Ectodermal cell (in vitro differentiated cells): ENCODE results near the gene ZNF559.

Source experiments
- H3K27ac ChIP-seq: 2 replicates; pipeline ENCODE4 v1.7.0; 2013; ENCODE audit warnings: mild to moderate bottlenecking, low read depth, low read length; ENCODE audit not compliant: insufficient read depth, poor library complexity, severe bottlenecking
- H3K27me3 ChIP-seq: 2 replicates; pipeline ENCODE4 v1.7.0; 2013; ENCODE audit warnings: mild to moderate bottlenecking, low read length; ENCODE audit not compliant: insufficient read depth, control insufficient read depth, poor library complexity, severe bottlenecking
- H3K36me3 ChIP-seq: one replicate; pipeline ENCODE4 v1.7.0; 2013; ENCODE audit warnings: low read length; ENCODE audit not compliant: control insufficient read depth, insufficient read depth
- H3K4me1 ChIP-seq: one replicate; pipeline ENCODE4 v1.7.0; 2013; ENCODE audit warnings: low read length; ENCODE audit not compliant: control insufficient read depth, insufficient read depth
- H3K4me3 ChIP-seq: 2 replicates; pipeline ENCODE4 v1.7.0; 2013; ENCODE audit warnings: low read depth, low read length, control low read depth; ENCODE audit not compliant: insufficient read depth
- H3K9me3 ChIP-seq: 2 replicates; pipeline ENCODE4 v1.7.0; 2013; ENCODE audit warnings: mild to moderate bottlenecking, low read length, moderate library complexity; ENCODE audit not compliant: control insufficient read depth
- WGBS, 2 experiments: methylation state at CpG; one replicate each; pipeline ENCODE4 v1.1.7; 2013; ENCODE audit warnings: missing lambda C conversion rate in 2 of 2; 5-methylcytosine and 5-hydroxymethylcytosine counted together

Gene ZNF559

GRCh38 chr19:9352505-9352904, 28.5 kb downstream of the ZNF559 start:
- WGBS, 2 experiments, result 100% methylated on average over 1 of the region's 2 CpGs
- no peaks in the 10 kb centered on the region for H3K27me3 ChIP-seq
- H3K9me3 ChIP-seq, result peaks cover 13% of the 10 kb centered on the region
- no peaks in the 10 kb centered on the region for H3K4me1 ChIP-seq
- no peak overlapping the region for H3K4me3 ChIP-seq
- no peak overlapping the region for H3K27ac ChIP-seq
- H3K36me3 ChIP-seq, result peaks cover 3% of the 10 kb centered on the region

DNA sequence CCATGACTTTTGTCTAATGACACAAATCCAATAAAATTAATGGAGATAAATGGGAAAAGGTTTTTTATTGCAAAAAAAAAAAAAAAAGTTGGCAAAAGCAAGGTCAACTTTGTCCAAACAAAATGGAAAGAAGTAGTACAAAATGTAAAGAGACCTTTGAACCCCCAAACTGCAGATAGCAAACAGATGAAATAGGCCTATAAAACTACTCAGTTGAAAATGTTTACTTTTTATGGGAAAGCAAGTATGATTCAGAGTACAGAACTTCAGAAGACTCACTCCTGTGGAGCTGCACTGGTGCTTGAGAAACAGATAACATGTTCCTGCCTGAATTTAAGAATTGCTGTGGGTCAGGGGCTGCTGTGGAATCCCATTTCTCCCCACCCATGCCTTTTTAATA, 29.0 kb downstream of the ZNF559 start:
- H3K27ac ChIP-seq, result no peak overlapping the region
- no peaks in the 10 kb centered on the region for H3K27me3 ChIP-seq
- H3K9me3 ChIP-seq, result peaks cover 13% of the 10 kb centered on the region
- peaks cover 3% of the 10 kb centered on the region for H3K36me3 ChIP-seq
- no peak overlapping the region for H3K4me3 ChIP-seq
- no peaks in the 10 kb centered on the region for H3K4me1 ChIP-seq

DNA sequence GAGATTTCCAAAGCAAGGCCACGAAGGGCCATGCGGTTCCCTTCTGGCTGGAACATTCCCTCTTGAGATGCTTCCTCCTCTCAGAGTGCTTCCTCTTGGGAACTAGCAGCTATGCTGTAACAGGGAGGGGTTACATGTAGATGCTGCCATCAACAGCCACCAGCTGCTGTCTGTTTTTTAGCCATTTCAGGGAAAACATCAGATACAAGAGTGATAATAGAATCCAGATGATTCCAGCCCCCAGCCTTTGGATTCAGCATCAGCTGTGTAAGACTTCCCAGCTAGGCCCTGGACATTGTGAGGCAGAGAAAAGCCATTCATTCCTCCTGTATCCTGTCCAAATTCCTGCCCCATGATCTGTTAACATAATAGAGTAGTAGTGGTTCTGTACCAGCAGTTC, 30.7 kb downstream of the ZNF559 start:
- WGBS, 2 experiments, result 92 to 98% methylated on average over 2 of the region's 2 CpGs
- Histone ChIP-seq H3K9me3 (peaks cover 7% of the 10 kb centered on the region), H3K27me3 (no peaks in the 10 kb centered on the region), H3K27ac (no peak overlapping the region), H3K4me1 (no peaks in the 10 kb centered on the region), H3K4me3 (no peak overlapping the region), H3K36me3 (peaks cover 3% of the 10 kb centered on the region)

DNA sequence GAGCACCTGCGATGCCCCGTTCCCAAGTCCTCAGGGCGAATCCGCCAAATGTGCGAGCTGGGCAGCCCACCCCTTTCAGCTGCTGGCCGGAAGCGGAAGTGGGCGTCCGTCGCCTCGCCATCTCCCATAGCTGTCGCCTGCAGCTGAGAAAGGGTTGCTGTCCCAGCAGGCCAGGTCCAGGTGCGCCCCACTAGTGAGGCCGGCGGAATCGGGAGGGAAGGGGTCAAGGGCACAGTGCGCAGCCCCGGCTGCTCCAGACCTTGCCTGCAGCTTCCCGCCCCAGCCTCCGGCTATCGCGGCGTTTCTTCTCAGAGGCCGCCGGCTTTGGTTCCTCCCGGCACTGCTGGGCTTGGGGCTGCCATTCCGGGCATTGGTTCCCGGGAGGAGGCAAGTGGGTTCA, 38.9 kb downstream of the ZNF559 start, which contains the start of gene ZNF177:
ZNF177 (plus strand) TSS at position 109 of the 400 bp plus-strand sequence. CDS start 15,299 bp downstream, outside the sequence.
- Histone ChIP-seq H3K9me3 (peaks cover 7% of the 10 kb centered on the region), H3K4me3 (no peak within 1 kb of the TSS), H3K27me3 (no peaks in the 10 kb centered on the region), H3K36me3 (no peaks in the 10 kb centered on the region), H3K27ac (no peak within 1 kb of the TSS), H3K4me1 (no peaks in the 10 kb centered on the region)
- 94 to 96% methylated on average over 28 of the region's 28 CpGs for WGBS, 2 experiments

DNA sequence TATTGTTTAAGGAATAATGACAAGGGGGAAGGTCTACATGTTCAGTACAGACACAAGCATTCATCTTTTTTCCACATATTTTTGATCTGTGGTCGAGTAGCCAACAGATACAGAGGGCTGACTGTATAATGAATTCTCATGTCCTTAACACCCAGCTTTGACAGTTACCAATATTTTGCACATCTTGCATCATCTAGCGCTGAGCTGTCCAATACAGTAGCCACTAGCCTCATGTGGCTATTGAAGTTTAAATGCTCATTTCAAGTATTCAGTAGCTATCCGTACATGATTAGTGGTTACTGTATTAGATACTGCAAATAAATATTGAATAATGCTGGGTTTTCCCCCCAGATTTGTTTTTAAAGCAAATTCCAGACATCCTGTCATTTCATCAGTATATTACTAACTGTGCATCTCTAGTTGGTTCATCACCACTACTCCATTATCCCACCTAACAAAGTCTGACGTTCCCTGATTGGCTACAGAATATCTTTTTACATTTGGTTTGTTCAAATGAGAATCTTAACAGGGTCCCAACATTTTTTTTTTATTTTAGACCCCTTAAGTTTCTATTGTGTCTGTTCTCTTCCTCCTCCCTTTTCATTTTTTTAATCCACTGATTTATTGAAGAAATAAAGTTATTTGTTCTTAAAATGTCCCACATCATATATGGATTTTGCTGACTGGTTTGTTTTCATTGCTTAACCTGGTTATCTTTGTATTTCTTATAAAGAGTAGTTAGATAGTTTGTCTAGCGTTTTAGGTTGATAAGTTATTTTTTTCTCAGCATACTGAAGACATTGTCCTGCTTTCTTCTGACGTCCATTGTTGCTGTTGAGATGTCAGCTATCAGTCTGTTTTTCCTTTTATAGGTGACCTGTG, 47.0 kb downstream of the ZNF559 start:
- peaks cover 7% of the 10 kb centered on the region for H3K9me3 ChIP-seq
- H3K4me3 ChIP-seq, result no peak overlapping the region
- H3K36me3 ChIP-seq, result peaks cover 2% of the 10 kb centered on the region
- no peaks in the 10 kb centered on the region for H3K27me3 ChIP-seq
- no peak overlapping the region for H3K27ac ChIP-seq
- WGBS, 2 experiments, result 91 to 95% methylated on average over 5 to 6 of the region's 6 CpGs
- H3K4me1 ChIP-seq, result no peaks in the 10 kb centered on the region

- no peaks in the 10 kb centered on the region for H3K4me1 ChIP-seq
- WGBS, 2 experiments, result 74 to 91% methylated on average over 4 of the region's 4 CpGs
- H3K9me3 ChIP-seq, result peaks cover 35% of the 10 kb centered on the region
- no peak overlapping the region for H3K27ac ChIP-seq
- H3K4me3 ChIP-seq, result no peak overlapping the region
- no peaks in the 10 kb centered on the region for H3K27me3 ChIP-seq
- H3K36me3 ChIP-seq, result peaks cover 69% of the 10 kb centered on the region
Observed at GRCh38 chr19:9381361-9381785, 57.4 kb downstream of the ZNF559 start.
